ENCODE data around the gene IL4I1.

The IL4I1 gene

GRCh38 chr19:49849433-49850220, 47.1 kb downstream of the IL4I1 start:
- no peak for DNase-seq

GRCh38 chr19:49848938-49849337, 47.7 kb downstream of the IL4I1 start:
- no peak for DNase-seq

DNA sequence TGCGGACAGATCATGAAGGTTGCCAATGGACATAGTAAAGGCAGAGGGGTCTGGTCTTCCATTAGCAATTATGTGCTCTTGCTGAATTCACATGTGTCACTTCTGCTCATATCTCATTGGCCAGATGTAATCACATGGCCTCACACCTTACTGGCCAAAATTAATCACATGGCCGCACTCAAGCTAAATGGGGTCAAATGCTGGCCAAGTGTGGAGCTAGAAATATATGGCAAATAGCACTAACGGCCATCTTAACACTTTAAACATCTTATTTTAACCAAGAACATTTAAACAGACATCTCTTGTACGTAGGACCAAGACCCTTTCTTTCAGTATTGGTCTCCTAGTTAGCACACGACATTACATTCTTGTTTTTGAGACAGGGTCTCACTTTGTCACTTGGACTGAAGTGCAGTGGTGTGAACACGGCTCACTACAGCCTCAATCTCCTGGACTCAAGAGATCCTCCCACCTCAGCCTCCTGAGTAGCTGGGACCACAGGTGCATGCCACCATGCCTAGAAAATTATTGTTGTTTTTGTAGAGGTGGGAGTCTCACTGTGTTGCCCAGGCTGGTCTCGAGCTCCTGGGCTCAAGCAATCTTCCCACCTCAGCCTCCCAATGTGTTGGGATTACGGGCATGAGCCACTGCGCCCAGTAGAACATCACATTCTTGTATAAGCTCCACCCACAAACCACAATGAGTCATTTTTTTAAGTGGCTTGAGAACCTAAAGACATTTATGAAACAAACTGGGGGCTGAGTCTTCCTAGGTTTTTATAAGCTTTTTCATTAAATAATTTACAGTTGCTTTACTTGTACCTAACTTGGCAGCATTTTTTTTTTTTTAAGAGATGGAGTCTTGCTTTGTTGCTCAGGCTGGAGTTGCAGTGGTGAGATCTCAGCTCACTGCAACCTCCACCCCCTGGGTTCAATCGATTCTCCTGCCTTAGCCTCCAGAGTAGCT, 48.7 kb downstream of the IL4I1 start:
- DNase-seq = no peak

DNA sequence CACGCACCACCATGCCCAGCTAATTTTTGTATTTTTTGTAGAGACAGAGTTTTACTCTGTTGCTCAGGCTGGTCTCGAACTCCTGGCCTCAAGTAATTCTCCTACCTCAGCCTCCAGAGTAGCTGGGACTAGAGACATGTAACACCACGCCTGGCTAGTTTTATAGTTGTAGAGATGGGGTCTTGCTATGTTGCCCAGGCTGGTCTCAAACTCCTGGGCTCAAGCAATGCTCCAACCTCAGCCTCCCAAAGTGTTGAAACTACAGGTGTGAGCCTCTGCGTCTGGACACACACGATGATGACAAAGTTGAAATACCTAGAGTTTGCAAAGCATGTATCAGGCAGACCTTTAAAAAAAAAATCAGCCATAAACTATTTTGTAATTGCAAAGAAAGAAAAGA, 50.3 kb downstream of the IL4I1 start:
- DNase-seq = no peak

DNA sequence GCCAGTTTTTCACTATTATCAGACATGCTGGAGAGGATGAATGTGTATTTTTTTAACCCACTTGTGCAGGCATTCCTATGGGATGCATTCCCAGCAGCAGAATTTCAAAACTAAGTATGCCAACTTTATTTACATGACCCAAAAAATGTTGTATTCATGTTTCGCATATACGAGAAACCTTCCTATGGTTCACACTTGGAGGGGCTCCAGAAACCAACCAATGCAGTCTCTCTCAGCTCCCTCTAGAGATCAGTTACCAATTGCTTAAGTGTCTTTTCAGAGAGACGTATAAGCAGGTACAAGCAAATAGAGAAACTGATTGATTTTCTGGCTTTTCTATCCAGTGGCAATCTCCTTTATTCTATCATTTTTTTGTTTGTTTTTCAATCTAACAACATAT, 51.3 kb downstream of the IL4I1 start:
- DNase-seq = no peak

GRCh38 chr19:49844138-49845095, 52.3 kb downstream of the IL4I1 start:
- DNase-seq = no peak

GRCh38 chr19:49843265-49843664, 53.4 kb downstream of the IL4I1 start:
- DNase-seq = no peak

DNA sequence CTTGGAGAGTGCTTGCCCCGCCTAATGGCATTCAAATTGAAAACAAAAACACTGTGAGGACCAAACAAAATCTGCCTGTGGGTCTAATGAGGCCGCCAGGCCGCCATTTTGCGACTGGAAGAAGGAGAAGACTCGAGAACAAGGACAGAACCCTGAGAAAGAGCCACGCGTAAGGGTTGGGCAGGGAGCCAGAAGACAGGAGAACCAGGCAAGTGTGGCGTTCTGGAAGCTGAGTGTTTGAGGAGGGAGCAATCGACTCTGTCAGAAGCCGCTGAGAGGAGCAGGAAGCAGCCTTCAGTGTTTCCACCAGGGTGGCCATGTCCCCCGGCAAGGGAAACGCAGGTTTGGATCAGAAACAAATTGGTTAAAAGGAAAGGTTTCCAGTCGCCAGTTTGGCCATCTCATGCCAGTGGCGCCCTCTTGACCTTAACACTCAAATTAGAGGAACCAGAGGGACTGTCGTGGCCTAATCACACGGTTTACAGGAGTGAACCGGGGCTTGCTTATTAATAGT, 55.9 kb downstream of the IL4I1 start:
- DNase-seq = no peak

- no peak for DNase-seq
Measured at GRCh38 chr19:49840321-49840720, 56.4 kb downstream of the IL4I1 start.

GRCh38 chr19:49839713-49840112, 57.0 kb downstream of the IL4I1 start:
- no peak for DNase-seq

All from eye (tissue), 1 donor.